ENCODE data around the gene CISD1.
"Not testable (repeated sequence)": the region's sequence is repeated elsewhere in the genome, so short reads cannot be mapped to it uniquely, and the experiment has no call there.

CISD1 gene

DNA sequence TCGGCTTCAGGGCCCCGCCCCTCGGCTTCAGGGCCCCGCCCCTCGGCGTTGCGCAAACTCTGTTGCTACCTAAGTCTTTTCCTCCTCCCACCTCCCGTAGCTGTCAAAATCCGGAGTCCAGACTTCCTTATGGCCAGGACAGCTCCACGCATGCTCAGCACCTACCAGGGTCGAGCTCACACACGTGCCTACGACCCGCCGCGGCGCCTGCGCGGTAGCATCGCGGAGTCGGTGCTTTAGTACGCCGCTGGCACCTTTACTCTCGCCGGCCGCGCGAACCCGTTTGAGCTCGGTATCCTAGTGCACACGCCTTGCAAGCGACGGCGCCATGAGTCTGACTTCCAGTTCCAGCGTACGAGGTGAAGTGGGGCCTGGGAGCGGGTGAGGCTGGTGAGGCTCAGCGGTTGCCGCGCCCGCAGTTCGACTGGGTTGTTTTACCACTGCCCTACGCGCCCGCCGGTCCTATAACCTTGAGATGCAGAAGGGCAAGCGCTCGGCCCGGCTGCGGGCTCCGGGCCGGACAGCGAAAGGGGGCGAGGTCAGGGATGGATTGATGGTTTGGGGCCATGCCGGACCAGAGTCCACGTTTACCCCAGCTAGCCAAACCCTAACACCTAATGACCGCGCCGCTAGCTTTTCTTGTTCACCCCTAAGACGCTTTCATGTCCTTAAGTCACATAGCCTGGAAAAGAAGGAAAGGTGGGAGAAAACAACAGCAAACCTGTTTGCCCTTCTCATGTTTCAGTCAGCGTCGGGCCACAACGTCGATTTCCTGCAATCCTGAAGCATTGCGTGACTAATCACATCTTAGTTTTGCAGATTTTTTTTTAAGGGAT is at the start of gene CISD1:
CISD1 (plus strand) TSS at position 217 of the 836 bp plus-strand sequence; CDS start at position 329, 112 bp downstream.
- no peak for TF ChIP-seq ZNF274 (IDR thresholded peaks at IDR 0.05; ENCODE audit: low read depth, low read length)
- peak within 1 kb of the TSS; percentile 92 for H3K4me3 ChIP-seq (ENCODE audit: low read length)

- no peak overlapping the region for H3K4me3 ChIP-seq (ENCODE audit: low read length)
- TF ChIP-seq ZNF274 (IDR thresholded peaks at IDR 0.05; ENCODE audit: low read depth, low read length), result no peak
These were observed 49.1 kb upstream of the CISD1 start for GRCh38 chr10:58219875-58220274.

- H3K4me3 ChIP-seq (ENCODE audit: low read length), result no peak overlapping the region
- no peak for TF ChIP-seq ZNF274 (IDR thresholded peaks at IDR 0.05; ENCODE audit: low read depth, low read length)
These were observed 48.1 kb upstream of the CISD1 start for GRCh38 chr10:58220769-58221451.

- TF ChIP-seq ZNF274 (IDR thresholded peaks at IDR 0.05; ENCODE audit: low read depth, low read length), result no peak
- no peak overlapping the region for H3K4me3 ChIP-seq (ENCODE audit: low read length)
These were observed 43.3 kb upstream of the CISD1 start for GRCh38 chr10:58225654-58226053.

GRCh38 chr10:58229856-58230255 is 39.1 kb upstream of the CISD1 start:
- H3K4me3 ChIP-seq (ENCODE audit: low read length), result not testable (repeated sequence)

GRCh38 chr10:58237014-58237834 is 31.7 kb upstream of the CISD1 start:
- no peak overlapping the region for H3K4me3 ChIP-seq (ENCODE audit: low read length)

GRCh38 chr10:58239561-58240169 is 29.3 kb upstream of the CISD1 start:
- TF ChIP-seq ZNF274 (IDR thresholded peaks at IDR 0.05; ENCODE audit: low read depth, low read length), result no peak
- H3K4me3 ChIP-seq (ENCODE audit: low read length), result no peak overlapping the region

More at GRCh38 chr10:58237014-58237834, 31.7 kb upstream of the CISD1 start:
- no peak for TF ChIP-seq ZNF274 (IDR thresholded peaks at IDR 0.05; ENCODE audit: low read depth, low read length)

GRCh38 chr10:58240531-58240930 is 28.4 kb upstream of the CISD1 start:
- TF ChIP-seq ZNF274 (IDR thresholded peaks at IDR 0.05; ENCODE audit: low read depth, low read length), result no peak
- H3K4me3 ChIP-seq (ENCODE audit: low read length), result no peak overlapping the region

GRCh38 chr10:58241346-58241745 is 27.6 kb upstream of the CISD1 start:
- H3K4me3 ChIP-seq (ENCODE audit: low read length), result no peak overlapping the region
- TF ChIP-seq ZNF274 (IDR thresholded peaks at IDR 0.05; ENCODE audit: low read depth, low read length), result no peak

GRCh38 chr10:58243269-58243668 is 25.7 kb upstream of the CISD1 start:
- no peak overlapping the region for H3K4me3 ChIP-seq (ENCODE audit: low read length)
- TF ChIP-seq ZNF274 (IDR thresholded peaks at IDR 0.05; ENCODE audit: low read depth, low read length), result no peak

DNA sequence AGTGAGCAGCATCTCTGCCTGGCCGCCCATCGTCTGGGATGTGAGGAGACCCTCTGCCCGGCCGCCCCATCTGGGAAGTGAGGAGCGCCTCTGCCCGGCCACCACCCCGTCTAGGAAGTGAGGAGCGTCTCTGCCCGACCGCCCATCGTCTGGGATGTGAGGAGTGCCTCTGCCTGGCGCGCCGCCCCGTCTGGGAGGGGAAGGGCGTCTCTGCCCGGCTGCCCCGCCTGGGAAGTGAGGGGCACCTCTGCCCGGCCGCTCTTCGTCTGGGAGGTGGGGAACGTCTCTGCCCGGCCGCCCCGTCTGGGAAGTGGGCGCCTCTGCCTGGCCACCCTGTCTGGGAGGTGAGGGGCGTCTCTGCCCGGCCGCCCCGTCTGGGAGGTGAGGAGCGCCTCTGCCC is 25.2 kb upstream of the CISD1 start:
- not testable (repeated sequence) for H3K4me3 ChIP-seq (ENCODE audit: low read length)

DNA sequence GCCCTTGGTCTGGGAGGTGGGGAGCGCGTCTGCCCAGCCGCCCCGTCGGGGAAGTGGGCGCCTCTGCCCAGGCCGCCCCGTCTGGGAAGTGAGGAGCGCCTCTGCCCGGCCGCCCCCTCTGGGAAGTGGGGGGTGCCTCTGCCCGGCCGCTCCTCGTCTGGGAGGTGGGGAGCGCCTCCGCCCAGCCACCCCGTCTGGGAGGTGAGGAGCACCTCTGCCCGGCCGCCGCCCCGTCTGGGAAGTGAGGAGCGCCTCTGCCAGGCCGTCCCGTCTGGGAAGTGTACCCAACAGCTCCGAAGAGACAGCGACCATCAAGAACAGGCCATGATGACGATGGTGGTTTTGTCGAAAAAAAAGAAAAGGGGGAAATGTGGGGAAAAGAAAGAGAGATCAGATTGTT is 24.7 kb upstream of the CISD1 start:
- H3K4me3 ChIP-seq (ENCODE audit: low read length), result not testable (repeated sequence)

- not testable (repeated sequence) for H3K4me3 ChIP-seq (ENCODE audit: low read length)
These were observed 24.3 kb upstream of the CISD1 start for GRCh38 chr10:58244666-58245065.

DNA sequence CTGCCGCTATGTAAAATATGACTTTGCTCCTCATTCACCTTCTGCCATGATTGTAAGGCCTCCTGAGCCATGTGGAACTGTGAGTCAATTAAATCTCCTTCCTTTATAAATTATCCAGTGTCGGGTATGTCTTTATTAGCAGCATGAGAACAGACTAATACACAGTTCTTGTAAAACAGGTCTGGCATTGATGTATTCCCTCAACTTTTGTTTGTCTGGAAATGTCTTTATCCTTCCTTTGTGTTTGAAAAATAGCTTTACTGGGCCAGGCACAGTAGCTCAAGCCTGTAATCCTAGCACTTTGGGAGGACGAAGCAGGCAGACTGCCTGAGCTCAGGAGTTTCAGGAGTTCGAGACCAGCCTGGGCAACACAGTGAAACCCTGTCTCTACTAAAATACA is 15.8 kb upstream of the CISD1 start:
- no peak overlapping the region for H3K4me3 ChIP-seq (ENCODE audit: low read length)
- TF ChIP-seq ZNF274 (IDR thresholded peaks at IDR 0.05; ENCODE audit: low read depth, low read length), result no peak

Measured in GM08714 (cell line).